Measurements from ENCODE around the gene SETDB2. TPM values are rescaled to one million over a fixed set of nuclear protein-coding genes. Genes with fewer than 3 reads are reported as not detected.

SETDB2 gene
- total and polyA plus RNA-seq, 10 of the 15 experiments (the other 5 are each of a cell fraction or from before 2014, with no cell fraction given), result 1.2 to 10.0 (median 7.4) TPM

GRCh38 chr13:49395878-49396380 lies 48.1 kb upstream of the SETDB2 start:
- ChIA-PET CTCF (no interaction called here), POLR2A (no interaction called here), SMC1A (ENCODE audit: uncharacterized antibody, unreplicated experiment) (no interaction called here), RAD21 (ENCODE audit: unreplicated experiment) (no interaction called here)
- FAIRE-seq, result no peak
- TF ChIP-seq IRF5 (IDR thresholded peaks at IDR 0.05; ENCODE audit: borderline replicate concordance), result no peak
- no peak for TF ChIP-seq IRF4 (IDR thresholded peaks at IDR 0.05; ENCODE audit: low read depth, low read length)
- TF ChIP-seq NR2C1 (IDR thresholded peaks at IDR 0.05), result no peak
- TF ChIP-seq PKNOX1 (IDR thresholded peaks at IDR 0.05), result no peak
- no peak for TF ChIP-seq SREBF1 (IDR thresholded peaks at IDR 0.05; ENCODE audit: low read length)
- TF ChIP-seq PAX8 (IDR thresholded peaks at IDR 0.05), result no peak
- TF ChIP-seq ETV6 (conservative IDR thresholded peaks at IDR 0.05 in 1 of 2, IDR thresholded peaks at IDR 0.05 in 1 of 2; ENCODE audit: borderline replicate concordance in 1 of 2, low read depth in 1 of 2), result no peak
- TF ChIP-seq GATAD2B (conservative IDR thresholded peaks at IDR 0.05; ENCODE audit: low read depth), result no peak
- TF ChIP-seq NR2F1 (conservative IDR thresholded peaks at IDR 0.05), result no peak
- TF ChIP-seq DPF2 (IDR thresholded peaks at IDR 0.05), result no peak
- TF ChIP-seq RELA (IDR thresholded peaks at IDR 0.05; ENCODE audit: borderline replicate concordance, partially characterized antibody), result no peak
- TF ChIP-seq RELB (IDR thresholded peaks at IDR 0.05; ENCODE audit: low read depth), result no peak
- TF ChIP-seq NFYB (IDR thresholded peaks at IDR 0.05; ENCODE audit: insufficient read depth, low read depth, low read length), result no peak
- TF ChIP-seq ESRRA (IDR thresholded peaks at IDR 0.05; ENCODE audit: low read length), result no peak
- TF ChIP-seq SIN3A (IDR thresholded peaks at IDR 0.05; ENCODE audit: low read depth, low read length), result no peak
- TF ChIP-seq LARP7 (IDR thresholded peaks at IDR 0.05), result no peak
- WGBS (ENCODE audit: insufficient coverage, insufficient replicate concordance, low lambda C conversion rate, missing lambda C conversion rate), result 100% methylated on average over 1 of the region's 1 CpG
- intact Hi-C loops (cut with micrococcal nuclease; ENCODE audit: unreplicated experiment), result no loop called here
- H3K4me2 ChIP-seq (ENCODE audit: control insufficient read depth, insufficient read depth), result no peak overlapping the region
- no peak overlapping the region for H2AFZ ChIP-seq (ENCODE audit: control insufficient read depth, low read depth, low read length)
- BruUV-seq (replicated peaks), result no TSS peak
- H3K27ac ChIP-seq (ENCODE audit: control insufficient read depth, insufficient read depth), result no peak overlapping the region
- no peaks in the 10 kb centered on the region for H3K27me3 ChIP-seq (replicated peaks in 1 of 2; ENCODE audit: control insufficient read depth in 2 of 2, insufficient read depth in 2 of 2, low read length in 1 of 2)
- H3K9ac ChIP-seq (ENCODE audit: control insufficient read depth, insufficient read depth, low read length), result no peak overlapping the region
- no peaks in the 10 kb centered on the region for H3K36me3 ChIP-seq (ENCODE audit: control insufficient read depth in 2 of 2, insufficient read depth in 2 of 2, low read length in 1 of 2)
- no peak for DNase-seq (ENCODE audit: low read depth, low spot score)
- no peak for ATAC-seq
- no peaks in the 10 kb centered on the region for H3K9me3 ChIP-seq (replicated peaks; ENCODE audit: control insufficient read depth, insufficient read depth, low read length)
- no peaks in the 10 kb centered on the region for H3K79me2 ChIP-seq (ENCODE audit: control insufficient read depth, insufficient read depth, low read length)
- no peaks in the 10 kb centered on the region for H3K4me1 ChIP-seq (ENCODE audit: control insufficient read depth, insufficient read depth, low read length)
- in situ Hi-C loops (cut with MboI), result no loop called here
- no peak overlapping the region for H3K4me3 ChIP-seq
- H4K20me1 ChIP-seq (ENCODE audit: control insufficient read depth, insufficient read depth), result no peaks in the 10 kb centered on the region

Measured in GM12878 (cell line).